Measurements from ENCODE around the gene AGBL4.

AGBL4 gene

DNA sequence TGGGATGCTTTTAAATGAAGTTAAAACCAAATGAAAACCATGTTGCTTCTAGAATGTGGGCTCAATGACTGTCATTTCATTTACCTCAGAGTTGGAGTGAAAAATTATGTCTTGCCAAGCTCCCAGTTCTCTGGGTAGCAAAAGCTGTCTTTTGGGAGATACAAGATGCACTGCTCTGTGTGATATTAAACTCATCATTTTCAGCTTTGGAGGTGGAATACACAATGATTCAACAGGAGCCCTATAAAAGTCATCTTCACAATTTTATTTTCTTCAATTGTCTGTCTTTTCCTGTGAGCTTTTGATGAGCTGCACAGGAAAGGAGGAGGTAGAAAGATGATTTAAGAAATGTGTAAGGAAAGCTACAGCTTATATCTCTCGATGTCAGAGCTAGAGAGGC is 1431.4 kb downstream of the AGBL4 start:
- Histone ChIP-seq H3K4me1 (ENCODE audit: insufficient read depth, low read length) (peaks cover 11% of the 10 kb centered on the region), H3K9me3 (ENCODE audit: low read length) (no peaks in the 10 kb centered on the region), H3K36me3 (ENCODE audit: insufficient read depth, low read length) (no peaks in the 10 kb centered on the region), H3K27ac (ENCODE audit: low read depth, low read length) (no peak overlapping the region), H3K4me3 (ENCODE audit: low read depth in 1 of 2, low read length in 2 of 2) (no peak overlapping the region), H3K27me3 (ENCODE audit: control insufficient read depth in 1 of 2, insufficient read depth in 2 of 2, low read length in 2 of 2) (no peaks in the 10 kb centered on the region), H3K9ac (ENCODE audit: low read length) (no peak overlapping the region)

DNA sequence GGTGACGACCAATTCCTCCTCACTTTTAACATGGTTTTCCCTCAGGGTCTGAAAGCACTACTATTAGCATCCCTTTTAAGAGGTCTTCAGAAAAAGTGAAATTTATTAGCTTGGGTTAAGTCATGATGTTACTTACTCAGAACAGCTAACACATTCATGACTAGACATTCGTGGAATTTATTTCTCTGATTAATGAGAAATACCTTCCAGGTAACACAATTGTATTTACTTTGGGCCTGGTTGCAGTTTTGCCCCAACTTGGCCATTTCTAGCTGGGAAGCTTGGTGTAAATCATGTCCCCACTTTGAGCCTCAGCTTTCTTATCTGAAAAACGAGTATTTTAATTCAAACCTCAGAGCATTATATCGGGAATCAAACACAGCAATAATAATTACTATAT is 1432.6 kb downstream of the AGBL4 start:
- Histone ChIP-seq H3K27ac (ENCODE audit: low read depth, low read length) (no peak overlapping the region), H3K36me3 (ENCODE audit: insufficient read depth, low read length) (no peaks in the 10 kb centered on the region), H3K9me3 (ENCODE audit: low read length) (no peaks in the 10 kb centered on the region), H3K4me1 (ENCODE audit: insufficient read depth, low read length) (peaks cover 10% of the 10 kb centered on the region), H3K27me3 (ENCODE audit: control insufficient read depth in 1 of 2, insufficient read depth in 2 of 2, low read length in 2 of 2) (no peaks in the 10 kb centered on the region), H3K4me3 (ENCODE audit: low read depth in 1 of 2, low read length in 2 of 2) (no peak overlapping the region), H3K9ac (ENCODE audit: low read length) (no peak overlapping the region)

- H3K9me3 ChIP-seq (ENCODE audit: low read length) = no peaks in the 10 kb centered on the region
- no peaks in the 10 kb centered on the region for H3K27me3 ChIP-seq (ENCODE audit: control insufficient read depth in 1 of 2, insufficient read depth in 2 of 2, low read length in 2 of 2)
- no peak overlapping the region for H3K27ac ChIP-seq (ENCODE audit: low read depth, low read length)
- H3K36me3 ChIP-seq (ENCODE audit: insufficient read depth, low read length) = no peaks in the 10 kb centered on the region
- H3K4me1 ChIP-seq (ENCODE audit: insufficient read depth, low read length) = no peaks in the 10 kb centered on the region
- H3K9ac ChIP-seq (ENCODE audit: low read length) = no peak overlapping the region
- no peak overlapping the region for H3K4me3 ChIP-seq (ENCODE audit: low read depth in 1 of 2, low read length in 2 of 2)
Observed at GRCh38 chr1:48588061-48588460, 1435.7 kb downstream of the AGBL4 start.

- H3K36me3 ChIP-seq (ENCODE audit: insufficient read depth, low read length) = no peaks in the 10 kb centered on the region
- no peak overlapping the region for H3K4me3 ChIP-seq (ENCODE audit: low read depth in 1 of 2, low read length in 2 of 2)
- H3K4me1 ChIP-seq (ENCODE audit: insufficient read depth, low read length) = peaks cover 10% of the 10 kb centered on the region
- no peaks in the 10 kb centered on the region for H3K27me3 ChIP-seq (ENCODE audit: control insufficient read depth in 1 of 2, insufficient read depth in 2 of 2, low read length in 2 of 2)
- no peaks in the 10 kb centered on the region for H3K9me3 ChIP-seq (ENCODE audit: low read length)
- no peak overlapping the region for H3K27ac ChIP-seq (ENCODE audit: low read depth, low read length)
- H3K9ac ChIP-seq (ENCODE audit: low read length) = no peak overlapping the region
Observed at GRCh38 chr1:48582408-48582807, 1441.3 kb downstream of the AGBL4 start.

DNA sequence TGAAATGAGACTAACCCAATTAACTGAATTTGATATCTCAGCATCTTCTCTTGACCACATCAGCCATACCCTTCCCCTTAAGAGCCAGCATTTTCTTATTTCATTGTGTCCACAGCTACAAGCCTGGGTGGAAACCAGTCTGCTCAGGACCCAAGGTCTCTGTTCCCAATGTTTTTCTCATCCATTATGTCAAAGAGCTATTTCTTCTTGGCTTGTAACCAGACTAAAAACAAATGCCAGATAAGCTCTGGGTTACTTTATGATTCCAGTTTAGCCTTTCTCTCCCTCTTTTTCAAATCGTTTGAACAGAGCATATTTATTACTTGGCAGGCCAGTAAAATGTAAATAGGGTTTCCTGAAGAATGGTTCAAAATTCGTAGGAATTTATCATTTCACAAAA is 1442.5 kb downstream of the AGBL4 start:
- Histone ChIP-seq H3K27me3 (ENCODE audit: control insufficient read depth in 1 of 2, insufficient read depth in 2 of 2, low read length in 2 of 2) (no peaks in the 10 kb centered on the region), H3K4me1 (ENCODE audit: insufficient read depth, low read length) (peaks cover 15% of the 10 kb centered on the region), H3K9ac (ENCODE audit: low read length) (no peak overlapping the region), H3K9me3 (ENCODE audit: low read length) (no peaks in the 10 kb centered on the region), H3K36me3 (ENCODE audit: insufficient read depth, low read length) (no peaks in the 10 kb centered on the region), H3K4me3 (ENCODE audit: low read depth in 1 of 2, low read length in 2 of 2) (no peak overlapping the region), H3K27ac (ENCODE audit: low read depth, low read length) (no peak overlapping the region)

GRCh38 chr1:48576565-48576964 is 1447.2 kb downstream of the AGBL4 start:
- Histone ChIP-seq H3K9me3 (ENCODE audit: low read length) (no peaks in the 10 kb centered on the region), H3K27me3 (ENCODE audit: control insufficient read depth in 1 of 2, insufficient read depth in 2 of 2, low read length in 2 of 2) (no peaks in the 10 kb centered on the region), H3K4me3 (ENCODE audit: low read depth in 1 of 2, low read length in 2 of 2) (no peak overlapping the region), H3K4me1 (ENCODE audit: insufficient read depth, low read length) (peaks cover 15% of the 10 kb centered on the region), H3K27ac (ENCODE audit: low read depth, low read length) (no peak overlapping the region), H3K36me3 (ENCODE audit: insufficient read depth, low read length) (no peaks in the 10 kb centered on the region), H3K9ac (ENCODE audit: low read length) (no peak overlapping the region)

DNA sequence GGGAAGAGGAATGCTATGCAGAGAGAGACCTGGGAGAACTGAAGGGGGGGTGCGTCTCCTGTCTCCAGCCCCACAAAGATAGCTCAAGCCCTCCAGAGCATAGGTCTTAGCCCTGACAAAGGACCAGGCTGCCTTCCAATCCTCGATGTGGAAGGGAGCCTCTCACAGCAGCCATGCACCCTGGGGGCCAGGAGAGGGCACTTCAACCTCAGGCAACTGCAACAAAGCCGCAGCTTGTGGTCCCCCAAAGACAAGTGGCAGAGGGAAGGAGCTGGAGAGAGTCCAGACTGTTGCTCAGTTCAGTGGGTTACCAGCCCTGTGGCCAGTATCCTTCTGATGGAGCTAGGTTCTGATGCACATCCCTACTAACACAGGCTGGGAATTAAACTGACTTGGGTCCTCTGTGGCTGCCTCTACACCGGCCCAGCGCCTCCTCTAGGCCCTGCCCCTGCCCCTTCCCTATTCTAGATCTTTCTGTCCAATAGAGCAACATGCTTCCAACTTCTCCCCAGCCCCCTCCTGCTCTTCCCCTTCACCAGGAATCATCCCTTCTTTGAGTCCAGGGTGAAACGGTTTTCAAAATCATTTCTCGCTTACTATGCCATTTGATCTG is 1451.0 kb downstream of the AGBL4 start:
- Histone ChIP-seq H3K9ac (ENCODE audit: low read length) (no peak overlapping the region), H3K4me1 (ENCODE audit: insufficient read depth, low read length) (peaks cover 20% of the 10 kb centered on the region), H3K4me3 (ENCODE audit: low read depth in 1 of 2, low read length in 2 of 2) (no peak overlapping the region), H3K27ac (ENCODE audit: low read depth, low read length) (no peak overlapping the region), H3K9me3 (ENCODE audit: low read length) (no peaks in the 10 kb centered on the region), H3K36me3 (ENCODE audit: insufficient read depth, low read length) (no peaks in the 10 kb centered on the region), H3K27me3 (ENCODE audit: control insufficient read depth in 1 of 2, insufficient read depth in 2 of 2, low read length in 2 of 2) (no peaks in the 10 kb centered on the region)

- Histone ChIP-seq H3K36me3 (ENCODE audit: insufficient read depth, low read length) (no peaks in the 10 kb centered on the region), H3K9ac (ENCODE audit: low read length) (no peak overlapping the region), H3K4me1 (ENCODE audit: insufficient read depth, low read length) (peaks cover 14% of the 10 kb centered on the region), H3K27ac (ENCODE audit: low read depth, low read length) (no peak overlapping the region), H3K4me3 (ENCODE audit: low read depth in 1 of 2, low read length in 2 of 2) (no peak overlapping the region), H3K27me3 (ENCODE audit: control insufficient read depth in 1 of 2, insufficient read depth in 2 of 2, low read length in 2 of 2) (no peaks in the 10 kb centered on the region), H3K9me3 (ENCODE audit: low read length) (no peaks in the 10 kb centered on the region)
Observed at GRCh38 chr1:48572134-48572533, 1451.6 kb downstream of the AGBL4 start.

- H3K27me3 ChIP-seq (ENCODE audit: control insufficient read depth in 1 of 2, insufficient read depth in 2 of 2, low read length in 2 of 2) = no peaks in the 10 kb centered on the region
- H3K9ac ChIP-seq (ENCODE audit: low read length) = no peak overlapping the region
- no peak overlapping the region for H3K4me3 ChIP-seq (ENCODE audit: low read depth in 1 of 2, low read length in 2 of 2)
- no peaks in the 10 kb centered on the region for H3K36me3 ChIP-seq (ENCODE audit: insufficient read depth, low read length)
- peaks cover 12% of the 10 kb centered on the region for H3K4me1 ChIP-seq (ENCODE audit: insufficient read depth, low read length)
- H3K9me3 ChIP-seq (ENCODE audit: low read length) = no peaks in the 10 kb centered on the region
- no peak overlapping the region for H3K27ac ChIP-seq (ENCODE audit: low read depth, low read length)
Observed at GRCh38 chr1:48571303-48571987, 1452.3 kb downstream of the AGBL4 start.

- Histone ChIP-seq H3K27ac (ENCODE audit: low read depth, low read length) (no peak overlapping the region), H3K4me1 (ENCODE audit: insufficient read depth, low read length) (peaks cover 12% of the 10 kb centered on the region), H3K27me3 (ENCODE audit: control insufficient read depth in 1 of 2, insufficient read depth in 2 of 2, low read length in 2 of 2) (no peaks in the 10 kb centered on the region), H3K9ac (ENCODE audit: low read length) (no peak overlapping the region), H3K4me3 (ENCODE audit: low read depth in 1 of 2, low read length in 2 of 2) (no peak overlapping the region), H3K9me3 (ENCODE audit: low read length) (no peaks in the 10 kb centered on the region), H3K36me3 (ENCODE audit: insufficient read depth, low read length) (no peaks in the 10 kb centered on the region)
Observed at GRCh38 chr1:48570568-48570967, 1453.2 kb downstream of the AGBL4 start.

- Histone ChIP-seq H3K4me3 (ENCODE audit: low read depth in 1 of 2, low read length in 2 of 2) (no peak overlapping the region), H3K27ac (ENCODE audit: low read depth, low read length) (no peak overlapping the region), H3K4me1 (ENCODE audit: insufficient read depth, low read length) (peaks cover 19% of the 10 kb centered on the region), H3K36me3 (ENCODE audit: insufficient read depth, low read length) (no peaks in the 10 kb centered on the region), H3K9me3 (ENCODE audit: low read length) (no peaks in the 10 kb centered on the region), H3K27me3 (ENCODE audit: control insufficient read depth in 1 of 2, insufficient read depth in 2 of 2, low read length in 2 of 2) (no peaks in the 10 kb centered on the region), H3K9ac (ENCODE audit: low read length) (no peak overlapping the region)
Observed at GRCh38 chr1:48568501-48568900, 1455.3 kb downstream of the AGBL4 start.

DNA sequence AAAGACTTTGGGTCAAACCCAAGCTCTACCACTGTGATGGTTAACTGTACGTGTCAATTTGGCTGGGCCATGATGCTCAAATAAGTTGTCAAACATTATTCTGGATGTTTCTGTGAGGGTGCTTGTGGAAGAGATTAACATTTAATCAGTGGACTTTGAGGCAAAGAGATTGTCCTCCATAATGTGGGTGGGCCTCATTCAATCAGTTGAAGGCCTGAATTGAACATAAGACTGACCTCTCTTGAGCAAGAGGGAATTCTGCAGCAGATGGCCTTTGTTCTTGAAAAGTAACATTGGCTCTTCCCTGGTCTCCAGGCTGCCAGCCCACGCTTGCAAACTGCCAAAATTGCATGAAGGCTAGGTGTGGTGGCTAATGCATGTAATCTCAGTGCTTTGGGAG is 1457.3 kb downstream of the AGBL4 start:
- H3K27me3 ChIP-seq (ENCODE audit: control insufficient read depth in 1 of 2, insufficient read depth in 2 of 2, low read length in 2 of 2) = no peaks in the 10 kb centered on the region

More for the DNA sequence above, 1457.3 kb downstream of the AGBL4 start:
- no peaks in the 10 kb centered on the region for H3K36me3 ChIP-seq (ENCODE audit: insufficient read depth, low read length)
- no peak overlapping the region for H3K4me3 ChIP-seq (ENCODE audit: low read depth in 1 of 2, low read length in 2 of 2)
- peaks cover 23% of the 10 kb centered on the region for H3K4me1 ChIP-seq (ENCODE audit: insufficient read depth, low read length)
- no peak overlapping the region for H3K27ac ChIP-seq (ENCODE audit: low read depth, low read length)
- no peaks in the 10 kb centered on the region for H3K9me3 ChIP-seq (ENCODE audit: low read length)
- H3K9ac ChIP-seq (ENCODE audit: low read length) = no peak overlapping the region
